Activated T-cell treated with anti-CD3 and anti-CD28 coated beads, Interleukin-2, amount 50 U/mL, for 1 hour (primary cell): ENCODE measurements around the gene TET3.

ENCODE experiments used
- DNase-seq: peaks from one replicate; pipeline ENCODE4 v3.0.0-alpha.2; 2020

Gene TET3

DNA sequence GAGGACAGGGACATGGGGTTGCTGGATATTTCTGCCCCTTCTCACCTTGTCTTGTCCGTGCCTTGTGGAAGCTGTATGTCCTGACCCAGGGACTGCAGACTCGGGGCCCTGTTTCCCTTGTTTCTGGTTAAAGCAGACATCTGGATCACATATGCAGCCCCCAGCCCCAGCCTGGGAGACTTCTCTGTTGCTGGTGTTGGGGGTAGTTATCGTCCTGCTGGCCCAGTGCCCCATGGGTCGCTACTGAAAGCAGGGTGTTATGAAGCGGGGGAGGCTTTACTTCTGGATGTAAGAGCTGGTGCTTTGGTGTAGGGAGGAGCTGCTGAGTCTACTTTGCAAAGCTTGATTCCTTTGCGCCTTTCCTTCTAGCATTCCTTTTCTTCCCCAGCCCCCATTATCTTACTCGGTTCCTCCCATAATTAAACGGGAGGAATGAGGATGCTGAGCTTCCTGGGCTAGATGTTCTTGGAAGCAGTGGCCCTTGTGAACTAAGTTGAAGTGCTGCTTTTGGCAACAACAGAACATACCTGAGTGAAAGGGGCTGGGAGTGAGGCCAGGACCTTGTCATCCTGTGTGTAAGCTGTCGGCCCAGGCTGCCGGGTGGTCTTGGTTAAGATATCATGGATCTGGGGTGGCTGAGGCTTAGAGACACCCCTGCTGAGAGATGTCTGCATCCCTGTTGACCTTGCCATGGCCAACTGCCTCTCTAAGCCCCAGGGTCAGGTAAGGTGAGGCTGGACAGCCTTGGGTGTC lies 3.4 kb downstream of the TET3 start:
- no peak for DNase-seq

DNA sequence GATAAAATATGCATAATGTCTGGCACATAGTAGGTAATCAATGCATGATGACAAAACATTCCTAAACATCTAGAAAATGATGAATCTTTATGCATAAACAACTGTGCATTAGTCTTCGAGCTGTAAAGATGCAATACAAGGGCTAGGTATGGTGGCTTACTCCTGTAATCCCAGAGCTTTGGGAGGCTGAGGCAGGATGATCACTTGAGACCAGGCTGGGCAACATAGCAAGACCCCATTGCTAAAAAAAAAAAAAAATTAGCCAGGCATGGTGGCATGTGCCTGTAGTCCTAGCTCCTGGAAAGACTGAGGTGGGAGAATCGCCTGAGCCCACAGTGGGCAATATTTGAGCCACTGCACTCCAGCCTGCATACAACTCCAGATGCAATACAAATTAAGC lies 5.3 kb downstream of the TET3 start:
- no peak for DNase-seq

DNA sequence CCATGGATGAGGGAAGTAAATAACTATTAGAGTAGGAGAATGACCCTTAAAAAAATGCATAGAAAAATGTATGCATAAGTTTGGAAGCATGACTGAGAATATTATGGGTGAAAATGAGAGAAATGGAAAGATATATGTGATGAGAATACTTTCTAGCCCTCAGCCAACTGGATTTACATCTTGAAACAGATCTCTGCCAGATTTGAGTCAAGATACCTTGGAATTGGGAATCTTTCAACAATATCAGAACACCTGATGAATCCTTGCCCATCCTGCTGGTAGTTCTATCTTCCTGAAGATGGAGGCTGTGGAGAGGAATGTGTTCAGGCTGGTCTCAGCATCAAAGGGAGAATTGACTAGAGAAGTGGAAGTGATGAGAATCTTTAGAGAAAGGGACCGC lies 5.8 kb downstream of the TET3 start:
- no peak for DNase-seq

DNA sequence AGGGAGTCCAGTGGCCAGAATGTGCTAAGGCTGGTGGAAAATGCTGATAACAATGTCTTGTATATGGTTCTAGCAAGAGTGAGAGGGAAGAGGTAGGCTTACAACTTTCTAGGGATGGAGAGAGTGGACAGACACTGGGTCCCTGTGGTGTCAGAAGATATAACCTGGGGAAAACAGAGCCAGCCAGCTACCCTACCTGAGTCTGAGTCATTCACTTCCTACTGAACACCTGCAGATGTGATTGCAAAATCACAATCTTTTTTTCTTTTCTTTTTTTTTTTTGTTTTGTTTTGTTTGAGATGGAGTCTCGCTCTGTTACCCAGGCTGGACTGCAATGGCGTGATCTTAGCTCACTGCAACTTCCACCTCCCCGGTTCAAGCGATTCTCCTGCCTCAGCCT lies 7.3 kb downstream of the TET3 start:
- DNase-seq = no peak

DNA sequence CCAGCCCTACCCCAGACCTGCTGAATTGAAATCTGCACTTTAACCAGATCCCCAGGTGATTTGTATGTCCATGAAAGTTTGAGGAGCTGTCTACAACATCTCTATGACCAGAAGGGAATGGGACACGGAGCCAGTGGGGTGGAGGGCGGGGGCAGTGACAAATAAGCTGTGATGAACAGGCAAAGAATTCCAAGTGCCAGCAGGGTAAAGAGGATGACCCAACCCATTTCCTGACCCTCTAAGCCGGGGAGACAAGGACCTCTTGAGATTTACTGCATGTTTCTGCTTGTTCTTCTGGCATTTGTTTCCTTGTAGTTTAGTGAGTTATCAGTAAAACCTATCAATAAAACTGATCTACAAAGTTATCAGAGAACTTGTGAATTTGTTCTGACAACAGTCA lies 8.7 kb downstream of the TET3 start:
- no peak for DNase-seq

DNA sequence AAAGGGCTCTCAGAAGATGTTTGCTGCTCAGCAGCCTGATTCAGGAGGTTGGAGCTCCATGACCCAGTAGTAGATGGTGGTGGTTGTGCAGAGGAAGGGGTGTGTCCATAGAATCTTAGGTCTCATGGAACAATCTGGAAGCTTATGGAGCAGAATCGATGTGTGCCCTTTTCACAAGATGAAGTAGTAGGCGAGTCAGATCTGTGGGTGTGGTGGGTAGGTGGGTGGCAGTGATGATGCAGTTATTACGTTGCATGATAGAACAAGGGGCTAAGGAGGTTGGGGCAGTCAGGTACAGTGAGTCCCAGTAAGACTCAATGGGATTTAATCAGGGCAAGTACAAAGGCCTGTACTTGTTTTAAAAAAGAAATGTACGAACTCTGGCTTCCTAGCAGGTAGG lies 9.1 kb downstream of the TET3 start:
- DNase-seq = no peak

DNA sequence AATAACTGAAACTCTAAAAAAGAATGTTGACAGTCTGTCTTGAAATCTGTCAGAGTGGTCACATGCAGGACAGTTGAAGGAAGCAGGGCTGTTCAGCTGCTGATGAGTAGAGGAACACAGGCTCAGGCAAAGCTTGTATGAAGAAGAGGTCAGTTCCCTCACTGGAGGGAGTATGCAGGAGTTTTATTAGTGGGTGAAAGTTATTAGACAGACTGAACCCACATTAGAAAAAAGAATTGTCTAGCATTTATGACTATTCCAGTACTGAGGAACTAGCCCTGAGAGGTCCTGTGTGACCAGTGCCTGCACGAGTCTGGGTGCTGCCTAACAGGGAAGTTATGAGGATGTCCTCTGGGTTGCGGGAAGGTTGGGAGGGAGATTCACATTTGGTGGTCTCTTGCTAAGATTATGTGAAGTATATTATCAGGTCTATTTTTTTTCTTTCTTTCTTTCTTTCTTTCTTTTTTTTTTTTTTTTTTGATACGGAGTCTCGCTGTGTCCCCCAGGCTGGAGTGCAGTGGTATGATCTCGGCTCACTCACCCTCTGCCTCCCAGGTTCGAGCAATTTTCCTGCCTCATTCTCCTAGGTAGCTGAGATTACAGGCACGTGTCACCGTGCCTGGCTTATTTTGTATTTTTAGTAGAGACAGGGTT lies 9.6 kb downstream of the TET3 start:
- no peak for DNase-seq

DNA sequence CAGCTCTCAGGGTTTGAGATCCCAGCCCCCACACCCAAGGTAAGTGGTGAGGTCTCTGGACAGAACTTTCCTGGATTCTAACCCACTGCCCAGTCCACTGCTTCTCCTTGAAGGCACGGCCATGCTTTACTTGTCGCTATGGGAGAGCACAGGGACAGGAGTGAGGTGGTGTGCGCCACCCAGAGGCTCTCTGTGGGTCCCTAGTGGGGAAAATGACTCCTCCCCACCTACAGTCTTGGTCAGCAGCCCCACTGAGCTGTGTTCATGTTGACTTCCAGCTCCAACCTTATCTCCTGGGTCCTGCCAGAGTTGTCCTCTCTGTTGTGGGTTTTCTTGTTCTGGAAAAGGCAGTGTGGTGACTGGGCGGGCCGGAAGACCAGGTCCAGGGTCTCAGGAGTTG lies 11.1 kb downstream of the TET3 start:
- no peak for DNase-seq

DNA sequence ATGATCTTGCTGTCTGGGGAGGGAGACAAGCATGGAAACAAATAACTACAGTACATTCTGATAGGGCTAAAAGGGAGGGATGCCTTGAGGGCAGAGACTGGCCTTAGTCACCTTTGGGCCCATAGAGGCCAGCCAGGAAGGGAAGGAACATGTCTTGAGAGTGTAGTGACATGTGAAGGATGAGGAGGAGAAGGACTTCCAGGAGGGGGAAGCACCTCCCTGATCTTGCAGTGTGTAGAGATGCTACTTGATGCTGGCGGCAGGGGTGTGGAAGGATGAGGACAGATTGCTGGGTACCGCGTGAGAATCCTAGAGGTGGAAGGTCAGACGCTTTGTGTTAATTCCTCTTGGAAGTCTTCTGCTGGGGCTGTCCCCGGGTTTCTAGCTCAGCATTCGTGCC lies 13.1 kb downstream of the TET3 start:
- DNase-seq = no peak

DNA sequence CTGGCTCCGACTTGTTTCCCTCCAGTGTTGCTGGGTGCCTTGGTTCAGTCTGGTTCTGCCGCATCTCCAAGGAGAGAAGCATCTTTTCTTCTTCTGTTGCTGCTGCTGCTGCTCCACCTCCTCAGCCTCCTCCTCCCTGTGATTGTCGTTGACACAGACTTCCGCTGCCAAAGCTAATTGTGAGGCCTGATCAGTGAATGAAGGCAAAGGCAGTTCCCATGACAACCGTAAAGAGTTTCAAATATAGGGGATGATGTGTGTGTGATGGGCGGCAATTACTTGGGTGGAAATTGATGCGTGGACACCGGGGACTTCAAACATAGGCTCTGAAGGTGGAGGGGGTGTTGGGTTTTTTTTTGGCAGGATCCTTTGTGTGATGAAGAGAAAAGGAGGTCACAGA lies 13.7 kb downstream of the TET3 start:
- peak; percentile 45 for DNase-seq

DNA sequence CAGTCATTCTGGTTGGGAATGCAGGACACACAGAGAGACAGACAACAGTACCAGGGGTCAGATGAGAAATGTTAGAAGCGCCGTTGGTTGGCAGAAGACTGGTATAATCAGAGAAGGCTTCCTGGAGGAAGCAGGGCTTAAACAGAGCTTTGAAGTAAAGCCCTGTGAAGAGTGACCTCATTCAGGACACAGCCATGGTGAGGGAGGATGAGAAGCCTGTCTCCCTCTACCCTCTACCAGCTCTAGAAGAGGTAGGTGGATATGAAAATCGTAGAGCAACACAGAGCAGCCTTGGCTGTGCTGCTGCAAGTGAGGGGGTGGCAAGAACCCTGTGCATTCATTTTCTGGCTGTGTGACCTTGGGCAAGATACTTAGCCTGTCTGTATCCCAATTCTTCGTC lies 14.2 kb downstream of the TET3 start:
- no peak for DNase-seq

DNA sequence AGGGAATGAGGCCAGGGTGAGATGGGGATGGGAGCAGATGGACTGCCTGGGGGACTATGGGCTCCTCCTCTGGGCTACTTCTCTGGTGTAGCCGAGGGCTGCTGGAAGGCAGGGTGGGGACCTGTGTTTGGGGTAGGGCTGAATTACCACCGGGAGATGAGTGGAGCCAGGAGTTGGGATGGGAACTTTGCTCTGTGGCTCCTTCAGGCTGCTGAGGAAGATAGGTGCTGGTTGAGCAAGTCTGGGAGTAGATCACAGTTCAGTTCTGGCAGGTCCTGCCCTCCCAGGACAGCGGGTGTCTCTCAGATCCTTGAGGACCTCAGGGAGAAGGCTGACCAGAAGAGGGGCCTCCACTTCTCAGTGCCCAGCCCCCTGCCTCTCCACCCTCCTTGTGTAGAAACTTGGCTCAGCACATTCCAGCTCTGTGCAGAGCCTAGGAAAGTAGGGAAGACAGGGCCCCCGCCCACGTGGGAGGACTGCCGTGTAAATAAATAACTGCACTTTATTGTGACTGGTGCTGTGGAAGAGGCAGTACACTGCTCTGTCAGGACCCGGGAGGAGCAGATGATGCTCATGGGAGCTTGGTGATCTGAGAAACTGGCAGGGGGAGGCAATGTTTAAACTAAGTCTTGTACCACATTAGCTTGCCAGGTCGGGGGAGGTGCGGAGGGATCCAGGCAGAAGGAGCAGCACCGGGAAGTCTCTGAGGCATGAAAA lies 15.3 kb downstream of the TET3 start:
- no peak for DNase-seq

DNA sequence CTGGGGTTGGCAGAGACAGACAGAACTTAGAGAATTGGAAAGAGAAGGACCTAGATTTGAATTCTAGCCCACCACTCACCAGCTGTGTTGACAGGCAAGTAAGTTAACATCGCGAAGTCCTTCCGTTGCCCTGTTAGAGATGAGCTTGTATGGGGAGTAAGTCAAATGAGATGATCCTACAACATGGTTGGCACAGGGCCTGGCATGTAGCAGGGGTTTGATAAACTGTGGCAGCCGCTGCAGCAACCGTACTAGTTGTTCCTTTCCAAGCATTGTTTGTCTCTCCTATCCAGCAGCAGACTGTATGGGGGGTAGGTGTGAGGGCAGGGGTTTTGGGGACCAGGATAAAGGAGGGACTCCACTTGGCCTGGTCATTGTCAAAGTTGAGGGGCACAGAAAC lies 16.0 kb downstream of the TET3 start:
- DNase-seq = no peak

DNA sequence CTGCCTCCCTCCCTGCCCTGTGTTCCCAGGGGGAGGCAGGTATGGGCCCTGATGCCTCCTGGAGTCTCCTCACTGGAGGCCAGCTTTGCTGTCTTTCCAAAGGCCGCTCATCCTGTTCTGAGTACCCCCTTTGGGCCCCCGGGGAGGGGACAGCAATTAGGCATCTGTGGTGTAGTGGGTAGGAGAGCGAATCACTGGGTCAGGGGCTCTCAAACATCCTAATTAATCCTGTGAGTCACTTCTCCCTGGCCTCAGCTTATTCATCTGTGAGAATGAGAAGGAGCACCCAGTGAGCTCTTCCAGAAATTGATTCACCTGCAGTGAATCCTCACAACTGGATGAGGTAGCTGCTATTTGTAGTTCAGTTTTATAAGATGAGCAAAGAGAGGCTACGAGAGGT lies 16.4 kb downstream of the TET3 start:
- DNase-seq = no peak

DNA sequence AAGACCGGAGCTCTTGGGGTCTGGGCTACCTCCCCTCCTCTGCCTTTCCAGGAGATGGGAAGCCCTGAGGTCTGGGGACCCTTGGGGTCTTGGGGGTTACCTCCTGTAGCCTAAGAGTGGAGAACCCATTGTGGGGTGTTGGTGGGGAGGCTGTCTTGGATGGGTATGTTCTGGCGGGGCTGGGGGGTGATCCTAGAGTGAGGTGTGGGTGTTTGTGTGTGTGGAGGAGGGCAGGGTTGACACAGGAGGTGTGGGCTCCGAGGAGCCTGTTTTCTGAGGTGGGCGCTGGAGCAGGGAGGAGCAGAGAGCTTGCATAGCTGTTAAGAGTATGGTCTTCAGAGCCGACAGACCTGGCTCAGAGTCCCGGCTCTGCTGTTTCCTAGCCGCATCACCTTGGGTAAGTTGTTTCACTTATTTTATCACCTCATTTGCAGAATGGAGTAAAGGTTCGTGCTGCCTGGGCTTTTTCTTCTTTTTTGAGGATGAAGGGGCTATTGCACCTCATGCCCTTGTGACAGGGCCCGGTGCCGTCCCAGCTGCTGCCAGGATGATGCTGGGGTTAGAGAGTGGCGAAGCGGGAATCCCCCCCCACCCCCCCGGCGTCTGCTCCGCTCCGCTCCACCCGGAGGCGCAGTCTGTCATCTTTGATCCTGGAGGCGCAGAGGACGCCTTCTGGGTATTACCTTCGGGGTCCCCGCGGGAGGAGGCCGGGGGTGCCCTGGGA lies 17.2 kb downstream of the TET3 start:
- DNase-seq = no peak

DNA sequence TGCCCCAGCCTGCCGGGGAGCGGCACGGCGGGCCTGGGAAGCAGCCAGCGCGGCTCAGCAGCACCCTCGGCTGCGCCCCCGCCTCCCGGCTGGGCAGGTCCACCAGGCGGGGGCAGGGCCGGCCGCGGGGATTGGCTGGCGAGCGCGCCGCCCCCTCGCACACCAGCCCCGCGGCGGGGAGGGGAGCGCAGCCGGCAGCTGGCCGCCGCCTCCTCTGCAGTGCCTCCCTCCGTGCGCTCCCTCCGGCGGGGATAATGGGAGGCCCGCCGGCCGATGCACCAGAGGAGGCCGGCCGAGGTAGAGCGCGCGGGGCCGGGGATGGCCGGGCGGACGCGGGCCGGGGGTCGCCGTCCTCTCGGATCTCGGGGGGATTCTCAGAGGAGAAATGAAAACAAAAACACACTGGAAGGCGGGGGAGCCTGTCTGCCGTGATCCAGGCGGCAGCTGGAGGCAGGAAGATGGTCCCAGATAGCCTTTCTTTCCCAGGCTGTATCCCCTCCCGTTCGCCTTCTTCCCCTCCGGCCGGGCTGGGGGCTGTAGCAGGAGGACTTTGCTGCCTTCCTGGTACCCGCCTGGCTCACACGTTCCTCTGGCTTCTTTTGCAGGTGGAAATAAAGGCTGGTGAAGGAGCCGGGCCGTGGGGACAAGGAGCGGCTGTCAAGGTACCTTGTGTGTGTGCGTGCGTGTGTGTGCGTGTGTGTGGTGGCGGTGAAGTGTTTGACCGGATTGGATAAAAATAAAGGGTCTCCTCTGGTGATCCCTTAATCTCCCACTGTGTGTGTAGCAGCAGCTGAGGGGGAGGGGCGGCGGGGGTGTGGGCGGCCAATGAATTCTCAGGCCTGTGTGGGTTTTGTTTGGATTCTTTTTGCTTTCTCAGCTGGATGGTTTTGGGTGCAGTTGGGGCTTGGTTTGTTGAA lies 18.1 kb downstream of the TET3 start:
- DNase-seq = peak; percentile 86

DNA sequence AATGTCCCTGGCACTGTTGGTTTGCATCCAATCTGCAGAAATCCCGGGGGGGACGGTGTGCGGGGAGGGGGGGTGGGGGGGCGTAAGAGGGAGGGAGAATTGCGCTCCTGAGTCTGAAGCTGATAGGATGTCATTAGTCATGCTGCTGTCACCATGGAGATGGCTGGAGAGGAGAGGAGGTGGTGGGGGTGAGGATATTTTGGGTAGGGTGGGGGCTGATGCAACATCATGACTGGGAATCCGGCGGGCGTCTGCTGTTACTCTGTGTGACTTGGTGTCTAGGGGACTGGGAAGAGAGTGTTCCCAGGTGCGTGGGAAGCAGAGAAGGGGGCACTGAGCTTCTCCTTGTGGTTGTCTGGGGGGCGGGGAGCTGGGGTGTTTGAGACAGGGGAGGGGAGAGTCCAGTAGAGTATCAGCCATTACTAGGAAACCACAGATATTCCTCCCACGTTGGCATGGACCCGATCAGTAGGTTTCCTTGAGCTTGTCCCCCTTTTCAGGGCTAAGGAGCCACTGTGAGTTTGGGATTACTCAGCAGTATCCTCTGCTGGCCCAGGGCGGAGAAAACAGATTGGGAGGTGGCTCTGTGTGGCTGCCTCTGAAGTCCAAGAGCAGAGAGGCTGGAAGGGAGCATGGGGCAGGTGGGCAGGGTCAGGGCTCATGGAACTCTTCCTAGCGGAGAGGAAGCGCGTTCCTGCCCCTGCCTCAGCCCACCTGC lies 18.9 kb downstream of the TET3 start:
- DNase-seq = no peak

DNA sequence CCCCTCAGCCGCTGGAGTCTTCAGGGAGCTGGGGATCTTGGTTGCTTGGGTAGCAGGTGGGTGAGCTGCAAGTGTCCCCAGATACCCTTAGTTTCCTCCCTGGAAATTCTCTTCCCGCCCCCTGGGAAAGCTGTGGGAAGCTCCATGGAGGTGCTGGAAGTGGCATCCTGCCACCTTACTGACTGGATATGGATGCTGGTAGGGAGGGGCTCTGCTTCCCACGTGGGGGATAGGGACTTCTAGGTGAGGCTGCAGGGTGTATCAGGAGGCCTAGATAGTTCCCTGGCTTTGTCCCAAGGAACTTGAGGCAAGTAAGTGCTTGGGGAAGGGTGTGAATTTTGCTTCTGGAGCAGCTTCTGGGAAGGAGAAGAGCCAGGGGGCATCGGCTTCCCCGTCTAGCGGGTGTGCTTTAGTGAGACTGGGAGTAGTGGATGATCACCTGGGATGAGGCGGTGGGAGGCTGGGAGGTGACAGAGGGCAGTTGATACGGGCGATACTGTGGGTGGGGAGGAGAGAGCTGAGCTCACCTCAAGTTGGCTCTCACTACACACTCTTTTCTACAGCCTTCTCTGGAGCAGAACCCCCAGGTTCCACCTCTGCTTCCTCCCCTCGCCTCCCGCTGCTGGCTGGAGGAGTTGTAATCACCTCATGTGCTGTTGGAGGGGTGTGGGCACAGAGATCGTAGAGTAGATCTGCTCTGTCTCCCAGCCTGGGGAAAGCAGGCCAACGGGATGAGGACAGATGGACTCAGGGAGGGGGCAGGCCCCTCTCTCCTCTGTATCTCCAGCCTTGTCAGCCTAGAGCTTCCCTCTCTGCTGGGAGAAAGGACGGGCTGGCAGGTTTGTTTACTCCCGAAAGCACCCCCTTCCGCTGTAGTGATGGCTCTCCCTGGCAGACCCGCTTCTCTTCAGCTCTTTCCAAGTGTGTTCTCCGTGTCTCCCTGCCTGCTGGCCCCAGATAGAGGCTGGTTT lies 19.8 kb downstream of the TET3 start:
- no peak for DNase-seq

DNA sequence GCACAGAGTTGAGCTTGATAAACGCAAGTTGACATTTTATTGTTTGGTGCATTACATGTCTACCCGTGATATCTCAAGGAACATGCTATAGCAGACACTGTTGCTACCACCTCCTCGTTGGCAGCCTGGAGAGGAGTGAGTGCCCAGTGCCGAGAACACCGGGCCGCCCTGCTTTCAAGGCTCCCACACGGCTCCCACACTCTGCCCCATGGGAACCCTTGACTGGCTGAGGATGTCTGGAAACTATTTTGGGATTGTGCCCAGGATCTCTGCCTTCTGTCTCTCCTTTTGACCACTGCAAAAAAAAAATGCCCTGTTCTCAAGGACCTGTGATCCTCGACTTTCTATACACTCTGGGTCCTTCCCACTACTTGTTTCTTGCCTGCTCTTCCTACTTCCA lies 21.1 kb downstream of the TET3 start:
- no peak for DNase-seq

DNA sequence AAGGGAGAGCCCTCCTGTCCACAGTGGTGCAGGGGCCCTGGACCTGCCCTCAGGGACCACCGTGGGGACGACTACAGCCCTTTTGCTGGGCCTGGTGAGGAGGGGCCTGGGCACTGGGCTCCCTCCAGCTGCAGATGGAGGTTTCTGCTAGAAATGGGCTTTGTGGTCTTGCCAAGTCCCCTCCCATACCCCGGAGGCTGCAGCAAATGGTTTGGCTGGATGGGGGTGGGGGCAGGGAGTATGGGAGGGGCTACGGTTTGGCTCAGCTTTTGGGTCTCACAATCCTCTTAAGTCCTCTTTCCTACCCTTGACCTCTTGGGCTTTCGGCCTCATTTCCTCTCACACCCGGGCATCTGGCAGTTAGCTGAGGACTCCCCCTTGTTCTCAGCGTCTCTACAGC lies 21.7 kb downstream of the TET3 start:
- DNase-seq = no peak

DNA sequence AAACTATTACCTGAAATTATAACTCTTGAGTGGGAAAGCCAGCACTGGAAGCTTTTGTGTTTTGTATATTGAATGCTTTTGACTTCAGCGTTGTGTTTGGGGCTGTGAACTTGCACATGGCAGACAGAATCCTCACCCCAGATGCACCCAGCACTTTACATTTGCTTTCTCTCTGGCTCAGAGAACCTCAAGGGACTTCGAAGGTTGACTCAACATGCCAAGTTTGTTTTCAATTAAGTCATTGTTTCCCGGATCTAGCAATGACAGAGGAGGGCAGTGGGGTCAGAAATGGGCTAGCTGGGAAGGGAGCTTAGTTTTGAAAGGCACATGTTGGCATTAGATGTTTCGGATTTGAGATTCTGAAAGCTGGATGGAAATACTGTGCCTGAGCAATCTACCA lies 22.4 kb downstream of the TET3 start:
- DNase-seq = no peak
